HG03521 (cell line): ENCODE measurements around the gene ATP5F1B.

ENCODE experiments used
- ATAC-seq: cut with Tn5 transposase; IDR thresholded peaks from one replicate; pipeline ENCODE4 v1.9.1; 2021; ENCODE audit warnings: mild to moderate bottlenecking, moderate library complexity; ENCODE audit not compliant: unreplicated experiment

Gene ATP5F1B

DNA sequence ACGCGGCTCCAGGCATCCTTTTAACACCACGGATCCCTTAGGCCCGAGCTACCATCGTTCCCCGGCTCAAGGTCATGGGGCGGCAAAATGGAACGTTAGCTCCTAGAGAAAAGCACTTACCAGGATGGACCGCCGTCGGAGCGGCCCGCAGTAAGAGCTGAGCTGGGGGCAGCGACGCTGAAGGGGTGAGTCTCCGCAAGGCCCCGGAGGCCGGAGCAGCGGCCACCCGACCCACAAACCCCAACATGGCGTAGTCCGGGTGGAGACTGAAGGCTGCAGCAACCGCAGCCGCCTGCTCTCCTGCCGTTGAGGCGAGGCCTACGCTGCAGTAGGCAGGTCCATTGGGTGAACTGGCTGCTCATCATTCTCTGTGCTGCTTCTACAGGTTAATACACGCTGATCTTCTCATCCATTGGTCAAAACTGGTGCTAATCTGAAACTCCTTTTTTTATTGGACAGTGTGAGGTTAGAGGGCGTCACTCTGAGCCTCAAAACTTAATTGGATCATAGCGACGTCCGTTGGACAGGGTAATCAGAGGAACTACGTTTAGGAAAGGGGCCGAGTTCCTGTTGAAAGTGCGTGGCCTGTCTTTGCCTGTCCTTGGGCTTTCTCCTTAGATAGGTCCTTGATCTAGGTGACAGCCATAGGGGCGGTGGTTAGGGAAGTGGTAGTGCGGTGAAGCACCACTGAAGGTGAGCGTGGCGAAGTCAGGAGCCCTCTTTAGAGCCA is at the start of gene ATP5F1B:
Gene ATP5F1B, minus strand, starts transcription at position 268 of the 730 bp plus-strand sequence. Its CDS starts 21 bp downstream, at position 247.
- ATAC-seq, result peak; percentile 98

DNA sequence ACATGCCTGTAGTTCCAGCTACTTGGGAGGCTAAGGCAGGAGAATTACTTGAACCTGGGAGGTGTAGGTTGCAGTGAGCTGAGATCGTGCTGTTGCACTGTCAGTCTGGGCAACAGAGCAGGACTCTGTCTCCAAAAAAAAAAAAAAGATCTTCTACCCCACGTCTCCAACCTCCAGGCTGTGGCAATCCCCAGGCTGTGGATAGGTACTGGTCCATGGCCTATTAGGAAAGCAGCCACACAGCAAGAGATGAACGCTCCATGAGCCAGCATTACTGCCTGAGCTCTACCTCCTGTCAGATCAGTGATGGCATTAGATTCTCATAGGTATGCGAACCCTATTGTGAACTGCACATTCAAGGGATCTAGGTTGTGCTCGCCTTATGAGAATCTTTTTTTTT is 48.4 kb upstream of the ATP5F1B start:
- no peak for ATAC-seq

DNA sequence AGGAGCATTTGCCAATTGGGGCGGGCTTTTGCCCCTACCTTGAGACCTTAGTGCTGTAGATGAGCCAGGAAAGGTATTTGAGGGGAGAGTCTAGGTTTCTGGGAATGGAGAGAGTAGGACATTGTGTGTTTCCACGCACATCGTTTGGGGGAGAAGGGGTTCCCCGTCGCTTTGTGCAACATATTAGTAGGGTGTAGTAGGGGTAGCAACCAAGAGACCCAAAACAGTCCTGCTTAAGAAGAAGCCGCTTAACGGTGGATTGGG is 43.0 kb upstream of the ATP5F1B start:
- no peak for ATAC-seq

DNA sequence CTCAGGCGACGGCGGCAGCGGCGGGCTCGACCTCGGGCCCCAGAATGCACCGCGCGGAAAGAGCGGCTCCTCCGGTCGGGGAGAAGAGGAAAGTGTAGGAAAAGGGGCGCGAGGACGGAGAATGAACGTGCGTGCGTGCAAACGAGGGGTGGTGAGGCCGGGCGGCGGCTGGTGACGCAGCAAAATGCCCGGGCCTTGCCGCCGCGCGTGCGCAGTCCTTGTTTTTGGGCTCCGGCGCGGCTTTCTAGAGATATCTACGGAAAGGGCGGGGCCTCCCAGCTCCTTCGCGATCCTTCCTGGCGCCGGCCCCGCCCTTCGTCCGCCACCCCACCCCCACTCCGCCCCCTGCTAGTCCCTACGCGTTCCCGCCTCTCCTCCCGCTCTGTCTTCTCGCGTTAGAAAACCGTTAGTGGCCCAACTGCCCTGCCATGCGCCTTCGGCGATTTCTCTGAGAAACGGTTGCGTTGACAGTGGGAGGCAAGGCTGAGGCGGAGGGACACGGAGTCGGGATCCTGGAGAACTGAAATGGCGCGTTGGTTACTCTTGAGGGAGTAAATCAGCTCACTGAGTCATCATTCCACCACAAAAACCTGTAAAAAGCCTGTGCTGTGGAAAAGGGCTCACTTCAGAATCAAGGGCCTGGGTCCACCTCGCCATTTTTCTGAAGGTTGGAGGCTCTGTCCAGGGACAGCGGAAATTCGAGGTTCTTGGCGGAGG is 42.5 kb upstream of the ATP5F1B start, which contains the start of gene PTGES3:
Gene PTGES3, minus strand, starts transcription at position 156 of the 717 bp plus-strand sequence. CDS start 285 bp downstream, outside the sequence.
- peak; percentile 61 for ATAC-seq

GRCh38 chr12:56687223-56688128 is 41.7 kb upstream of the ATP5F1B start:
- ATAC-seq, result no peak

DNA sequence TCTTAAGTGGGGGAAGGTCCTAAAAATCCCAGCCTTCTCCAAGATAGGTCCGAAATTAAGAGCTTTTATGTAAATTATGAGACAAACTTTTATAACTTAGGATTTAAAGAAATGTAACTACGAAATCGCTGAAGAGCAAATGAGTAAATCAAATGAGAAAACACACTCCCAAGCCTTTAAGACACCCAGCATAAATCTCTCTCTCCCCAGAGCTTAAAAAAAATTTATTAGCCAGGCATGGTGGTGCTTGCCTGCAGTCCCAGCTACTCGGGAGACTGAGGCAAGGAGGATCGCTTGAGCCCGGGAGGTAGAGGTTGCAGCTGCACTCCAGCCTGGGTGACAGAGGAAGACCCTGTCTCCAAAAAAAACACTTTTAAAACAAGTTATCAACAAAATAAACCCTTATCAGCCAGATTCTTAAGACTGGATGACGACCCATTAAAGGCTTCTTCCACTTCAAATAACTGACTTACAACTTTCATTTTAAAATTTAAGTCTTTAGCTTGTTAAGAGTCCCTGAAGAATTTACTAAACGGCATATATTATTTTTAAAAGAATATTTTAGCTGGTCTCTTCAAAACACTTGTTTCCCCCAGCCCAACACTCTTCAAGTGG is 39.1 kb upstream of the ATP5F1B start:
- no peak for ATAC-seq

- no peak for ATAC-seq
Observed at GRCh38 chr12:56682323-56682722, 36.5 kb upstream of the ATP5F1B start.

DNA sequence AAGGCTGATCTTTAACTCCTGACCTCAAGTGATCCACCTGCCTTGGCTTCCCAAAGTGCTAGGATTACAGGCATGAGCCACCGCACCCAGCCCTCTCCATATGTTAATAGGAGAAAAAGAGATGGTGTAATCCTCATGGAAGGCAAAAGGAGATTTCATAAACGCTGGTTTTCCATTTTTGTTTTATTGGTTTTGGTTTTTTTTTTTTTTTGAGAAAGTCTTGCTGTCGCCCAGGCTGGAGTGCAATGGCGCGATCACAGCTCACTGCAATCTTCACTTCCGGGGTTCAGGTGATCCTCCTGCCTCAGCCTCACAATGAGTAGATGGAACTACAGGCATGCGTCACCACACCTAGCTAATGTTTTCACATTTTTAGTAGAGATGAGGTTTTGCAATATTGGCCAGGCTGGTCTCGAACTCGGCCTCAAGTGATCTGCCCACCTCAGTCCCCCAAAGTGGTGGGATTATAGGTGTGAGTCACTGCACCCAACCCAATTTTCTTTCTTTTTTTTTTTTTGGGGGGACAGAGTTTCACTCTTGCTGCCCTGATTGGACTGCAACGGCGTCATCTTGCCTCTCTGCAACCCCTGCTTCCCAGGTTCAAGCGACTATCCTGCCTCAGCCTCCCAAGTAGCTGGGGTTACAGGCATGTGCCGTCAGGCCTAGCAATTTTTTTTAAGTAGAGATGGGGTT is 34.2 kb upstream of the ATP5F1B start:
- no peak for ATAC-seq

GRCh38 chr12:56678852-56679251 is 33.1 kb upstream of the ATP5F1B start:
- ATAC-seq, result no peak

GRCh38 chr12:56677680-56678079 is 31.9 kb upstream of the ATP5F1B start:
- peak; percentile 69 for ATAC-seq

DNA sequence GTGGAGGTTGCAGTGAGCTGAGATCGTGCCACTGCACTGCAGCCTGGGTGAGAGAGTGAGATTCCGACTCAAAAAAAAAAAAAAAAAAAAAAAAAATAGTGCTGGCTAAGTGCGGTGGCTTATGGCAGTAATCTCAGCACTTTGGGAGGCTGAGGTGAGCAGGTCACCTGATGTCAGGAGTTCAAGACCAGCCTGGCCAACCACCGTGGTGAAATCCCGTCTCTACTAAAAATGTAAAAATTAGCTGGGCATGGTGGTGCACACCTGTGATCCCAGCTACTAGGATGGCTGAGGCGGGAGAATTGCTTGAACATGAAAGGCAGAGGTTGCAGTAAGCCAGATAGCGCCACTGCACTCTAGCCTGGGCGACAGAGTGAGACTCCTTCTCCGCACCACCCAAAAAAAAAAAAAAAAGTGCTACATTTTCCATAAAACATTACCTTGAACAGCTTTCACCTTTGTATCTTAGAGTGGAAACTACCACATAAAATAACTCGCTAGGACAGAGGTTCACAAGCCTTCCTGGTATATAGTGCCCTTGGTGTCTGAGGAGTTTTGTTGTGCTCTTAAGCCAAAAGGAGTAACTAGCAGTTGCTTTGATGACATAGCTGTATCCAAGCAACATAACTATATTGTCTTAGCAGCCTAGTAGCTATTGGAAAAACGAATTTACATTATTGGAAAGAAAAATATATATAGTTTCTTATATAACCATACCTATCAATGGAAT is 31.2 kb upstream of the ATP5F1B start:
- ATAC-seq, result peak; percentile 19

- ATAC-seq, result no peak
Observed at GRCh38 chr12:56671608-56672007, 25.8 kb upstream of the ATP5F1B start.

GRCh38 chr12:56670836-56671235 is 25.1 kb upstream of the ATP5F1B start:
- ATAC-seq, result no peak

DNA sequence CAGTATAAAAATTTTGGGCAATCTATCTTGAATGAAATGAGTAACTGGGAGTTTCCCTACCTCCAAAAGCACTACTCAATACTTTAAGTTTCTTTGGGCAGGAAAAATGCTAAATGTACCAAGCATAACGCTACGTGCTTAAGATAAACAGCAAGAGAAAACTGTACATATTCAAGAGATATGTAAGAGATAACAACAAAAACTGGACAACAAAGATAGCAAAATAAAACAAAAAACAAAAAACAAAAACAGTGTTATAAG is 22.3 kb upstream of the ATP5F1B start:
- no peak for ATAC-seq

DNA sequence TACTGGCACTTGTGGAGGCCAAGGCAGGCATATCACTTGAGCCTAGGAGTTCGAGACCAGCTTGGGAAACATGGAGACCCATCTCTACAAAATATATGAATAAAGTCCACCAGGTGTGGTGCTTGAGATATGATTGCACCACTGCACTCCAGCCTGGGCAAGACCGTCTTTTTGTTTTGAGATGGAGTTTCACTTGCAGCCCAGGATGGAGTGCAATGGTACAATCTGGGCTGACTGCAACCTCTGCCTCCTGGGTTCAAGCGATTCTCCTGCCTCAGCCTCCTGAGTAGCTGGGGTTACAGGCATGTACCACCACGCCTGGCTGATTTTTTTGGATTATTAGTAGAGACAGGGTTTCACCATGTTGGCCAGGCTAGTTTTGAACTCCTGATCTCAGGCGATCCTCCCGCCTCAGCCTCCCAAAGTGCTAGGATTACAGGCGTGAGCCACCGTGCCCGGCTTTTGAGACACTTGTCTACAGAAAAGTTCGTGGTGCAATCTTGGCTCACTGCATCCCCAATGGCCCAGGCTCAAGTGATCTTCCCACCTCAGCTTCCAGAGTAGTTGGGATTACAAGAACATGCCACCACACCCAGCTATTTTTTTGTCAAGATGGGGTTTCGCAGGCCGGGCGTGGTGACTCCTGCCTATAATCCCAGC is 16.3 kb upstream of the ATP5F1B start:
- no peak for ATAC-seq

- ATAC-seq, result no peak
Observed at GRCh38 chr12:56661560-56661959, 15.8 kb upstream of the ATP5F1B start.

DNA sequence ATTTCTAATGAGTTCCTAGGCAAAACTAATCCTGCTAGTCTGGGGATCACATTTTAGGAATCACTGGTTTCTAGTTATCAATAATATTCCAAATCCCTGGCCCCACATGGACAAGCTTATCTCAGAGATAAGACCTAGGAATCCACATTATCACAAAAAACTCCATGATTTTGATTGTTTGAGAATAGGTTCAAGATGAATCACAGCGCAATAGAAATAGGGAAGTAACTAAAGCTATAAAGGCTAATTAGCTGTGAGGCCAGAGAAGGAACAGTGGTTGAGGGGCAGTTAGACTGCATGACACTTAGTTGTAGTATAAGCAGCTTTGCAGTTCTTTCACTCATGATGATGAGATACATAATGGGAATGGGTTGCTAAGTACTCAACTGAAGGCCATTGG is 13.1 kb upstream of the ATP5F1B start:
- ATAC-seq, result no peak

GRCh38 chr12:56657416-56658379 is 11.9 kb upstream of the ATP5F1B start:
- ATAC-seq, result no peak
